ENCODE data around the gene MLC1.

- TF ChIP-seq CTCF (IDR thresholded peaks at IDR 0.05): no peak
- no peak for TF ChIP-seq POLR2AphosphoS5 (IDR thresholded peaks at IDR 0.05; ENCODE audit: insufficient read depth in 1 of 2, low read depth in 1 of 2)
- TF ChIP-seq POLR2A (IDR thresholded peaks at IDR 0.05): no peak
Observed at GRCh38 chr22:50057278-50058060, 27.8 kb downstream of the MLC1 start.
